HepG2 (cell line): Measurements from ENCODE around the gene TPX2. TPM values are rescaled to one million over a fixed set of nuclear protein-coding genes. Genes with fewer than 3 reads are reported as not detected.

ENCODE experiments used
- ARNTL ChIP-seq: sonication (generic); formaldehyde crosslinking; IDR thresholded peaks from 2 replicates; pipeline ENCODE4 v1.4.0; 2020; ENCODE audit warnings: mild to moderate bottlenecking, missing genetic modification reagents
- ATM ChIP-seq: fragments of 450-650 bp; IDR thresholded peaks from 2 replicates; pipeline ENCODE4 v1.7.1; 2017; ENCODE audit warnings: mild to moderate bottlenecking, borderline replicate concordance
- EED ChIP-seq: sonication (generic); formaldehyde crosslinking; IDR thresholded peaks from 2 replicates; pipeline ENCODE4 v1.5.0; 2020; ENCODE audit warnings: mild to moderate bottlenecking, missing genetic modification reagents
- ETV6 ChIP-seq: sonication (generic); formaldehyde crosslinking; conservative IDR thresholded peaks from 2 replicates; pipeline ENCODE4 v1.4.0; 2020; ENCODE audit warnings: missing genetic modification reagents
- FOXP1 ChIP-seq, 2 experiments: fragments of 450-650 bp in 1 of 2; IDR thresholded peaks; 2 replicates each; pipeline ENCODE4 v1.6.1; 2017 to 2018; ENCODE audit warnings: antibody characterized with exemption in 1 of 2
- HNRNPUL1 ChIP-seq: fragments of 200-400 bp; formaldehyde crosslinking; IDR thresholded peaks from 2 replicates; pipeline ENCODE4 v1.6.1; 2017; ENCODE audit warnings: low read depth, mild to moderate bottlenecking, low read length, moderate library complexity
- KLF16 ChIP-seq, 2 experiments: sonication (generic) in 1 of 2; formaldehyde crosslinking in 1 of 2; IDR thresholded peaks; 2 replicates each; pipeline versions ENCODE4 v1.6.1 to v1.8.0; 2016 to 2023; ENCODE audit warnings: missing genetic modification reagents in 2 of 2, missing compliant biosample characterization in 1 of 2
- MAFG ChIP-seq: sonication (generic); formaldehyde crosslinking; IDR thresholded peaks from 2 replicates; pipeline ENCODE4 v1.5.1; 2020; ENCODE audit warnings: mild to moderate bottlenecking, missing genetic modification reagents
- MXD1 ChIP-seq: sonication (generic); formaldehyde crosslinking; IDR thresholded peaks from 2 replicates; pipeline ENCODE4 v1.4.0; 2020; ENCODE audit warnings: mild to moderate bottlenecking, missing genetic modification reagents
- NFYC ChIP-seq: IDR thresholded peaks from 2 replicates; pipeline ENCODE4 v1.6.1; 2016; ENCODE audit warnings: missing genetic modification reagents, missing compliant biosample characterization
- PPARG ChIP-seq: conservative IDR thresholded peaks from 2 replicates; pipeline ENCODE4 v1.6.1; 2016; ENCODE audit warnings: missing biosample characterization, missing genetic modification reagents
- REPIN1 ChIP-seq: sonication (generic); formaldehyde crosslinking; IDR thresholded peaks from 2 replicates; pipeline ENCODE4 v1.8.0; 2022; ENCODE audit warnings: missing genetic modification reagents, low read depth, mild to moderate bottlenecking, borderline replicate concordance
- RXRA ChIP-seq: sonication (generic); formaldehyde crosslinking; IDR thresholded peaks from 2 replicates; pipeline ENCODE4 v1.5.1; 2020; ENCODE audit warnings: missing genetic modification reagents
- SRSF9 ChIP-seq: fragments of 200-400 bp; formaldehyde crosslinking; IDR thresholded peaks from 2 replicates; pipeline ENCODE4 v1.6.1; 2018; ENCODE audit warnings: borderline replicate concordance, mild to moderate bottlenecking, low read depth, low read length; ENCODE audit not compliant: insufficient read depth, poor library complexity, severe bottlenecking
- ZNF263 ChIP-seq: sonication (generic); formaldehyde crosslinking; IDR thresholded peaks from 2 replicates; pipeline ENCODE4 v1.4.0; 2020; ENCODE audit warnings: missing genetic modification reagents
- ZNF275 ChIP-seq: sonication (generic); formaldehyde crosslinking; IDR thresholded peaks from 2 replicates; pipeline ENCODE4 v1.8.0; 2022; ENCODE audit warnings: missing genetic modification reagents, mild to moderate bottlenecking, inconsistent platforms, borderline replicate concordance
- ZNF563 ChIP-seq: sonication (generic); formaldehyde crosslinking; IDR thresholded peaks from 2 replicates; pipeline ENCODE4 v1.8.0; 2022; ENCODE audit warnings: mild to moderate bottlenecking, moderate library complexity, missing genetic modification reagents
- ZNF574 ChIP-seq: sonication (generic); formaldehyde crosslinking; IDR thresholded peaks from 2 replicates; pipeline ENCODE4 v1.4.0; 2020; ENCODE audit warnings: missing genetic modification reagents
- ZNF615 ChIP-seq: sonication (generic); formaldehyde crosslinking; IDR thresholded peaks from 2 replicates; pipeline ENCODE4 v1.5.0; 2020; ENCODE audit warnings: mild to moderate bottlenecking, missing genetic modification reagents, borderline replicate concordance
- ZNF816 ChIP-seq: sonication (generic); formaldehyde crosslinking; IDR thresholded peaks from 2 replicates; pipeline ENCODE4 v1.8.0; 2022; ENCODE audit warnings: missing genetic modification reagents, mild to moderate bottlenecking, borderline replicate concordance
- polyA plus RNA-seq, 8 experiments: library from polyadenylated mRNA; depleted of rRNA in 3 of 8; stranded (reverse) in 7 of 8; unstranded in 1 of 8; fragments of >200 nt; fragmentation: Illumina TruSeq in 4 of 8; extraction: Trizol in 4 of 8; gene quantifications; 2 replicates each; pipeline versions ENCODE4 v1.2.1 to v1.2.3, GENCODE V29; 2011 to 2016; ENCODE audit warnings: low read depth in 4 of 8, missing spikeins in 1 of 8, mixed read lengths in 1 of 8; ENCODE audit not compliant: insufficient read depth in 1 of 8
- total RNA-seq, 5 experiments: library from RNA; depleted of rRNA; stranded (reverse); fragments of >200 nt; fragmentation: Illumina TruSeq; extraction: Trizol; gene quantifications; 2 replicates each; pipeline ENCODE4 v1.2.3, GENCODE V29; 2016; ENCODE audit warnings: low read depth in 1 of 5
- TF ChIP-seq, protein P1 (sequence below): sonication (generic); formaldehyde crosslinking; IDR thresholded peaks from 2 replicates; pipeline ENCODE4 v1.4.0; 2020; ENCODE audit warnings: mild to moderate bottlenecking, missing genetic modification reagents

Gene TPX2
- total and polyA plus RNA-seq, 2 of the 13 experiments (the other 11 are each of a cell fraction or from before 2014, with no cell fraction given) = 34.3 to 124 TPM

DNA sequence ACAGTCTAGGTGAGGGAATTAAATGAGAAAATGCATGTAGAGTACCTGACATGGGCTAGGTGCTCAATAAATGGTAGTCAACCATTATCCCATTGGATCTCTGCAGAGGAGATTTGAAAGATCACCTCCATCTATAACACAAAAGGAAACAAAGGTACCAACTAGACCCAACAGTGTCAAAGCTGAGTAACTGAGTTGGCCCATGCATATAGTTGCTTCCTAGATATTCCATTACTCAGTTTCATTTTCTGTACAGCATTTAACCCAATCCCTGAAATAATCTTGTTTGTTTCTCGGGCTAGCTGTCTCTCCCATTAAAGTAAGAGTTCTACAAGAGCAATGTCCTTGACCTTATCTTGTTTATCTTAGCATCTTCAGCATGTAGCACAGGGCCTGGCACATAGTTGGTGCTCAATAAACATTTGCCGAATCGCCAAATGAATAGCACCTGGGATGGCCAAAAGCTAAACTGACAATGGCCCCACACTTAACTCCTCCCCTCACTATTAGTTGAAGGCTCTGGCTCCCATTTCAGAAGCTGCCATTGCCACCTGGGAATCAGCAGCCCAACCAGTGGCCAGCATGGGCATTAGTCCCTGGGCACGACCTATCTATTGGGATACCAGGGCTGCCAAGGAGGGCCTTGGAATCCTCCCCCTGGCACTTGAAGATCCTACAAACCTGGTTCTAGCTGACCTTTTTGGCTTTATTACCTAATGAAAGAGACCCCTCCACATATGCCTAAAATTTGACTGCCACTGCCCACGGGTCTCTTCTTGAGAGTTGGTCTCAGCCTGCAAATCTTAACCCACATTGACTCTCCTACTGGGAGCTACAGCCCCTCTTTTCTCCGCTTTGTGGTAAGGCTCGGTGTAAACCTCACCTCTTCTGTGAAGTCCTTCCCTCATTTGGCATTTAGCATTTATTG, 39.0 kb upstream of the TPX2 start (continued):
- TF ChIP-seq ZNF275 (CRISPR knock-in tag) = no peak
- TF ChIP-seq SRSF9 = no peak
- no peak for TF ChIP-seq FOXP1 (IDR thresholded peaks at IDR 0.05)
- TF ChIP-seq FOXP1 (CRISPR knock-in tag; IDR thresholded peaks at IDR 0.05) = peak; percentile 27; the same call in 1 of the 2 replicates
- TF ChIP-seq ZNF563 = no peak
- no peak for TF ChIP-seq ZNF574 (CRISPR knock-in tag)
- TF ChIP-seq ARNTL = 0 out of 2 replicates have a peak, but pooled peaks have one; percentile 13
- TF ChIP-seq REPIN1 = no peak
- no peak for TF ChIP-seq PPARG (CRISPR knock-in tag)
- no peak for TF ChIP-seq KLF16 (CRISPR knock-in tag; IDR thresholded peaks at IDR 0.05)
- no peak for TF ChIP-seq ATM
- TF ChIP-seq ZNF615 (CRISPR knock-in tag) = no peak
- TF ChIP-seq MXD1 (CRISPR knock-in tag) = no peak
- no peak for TF ChIP-seq MAFG (CRISPR knock-in tag)
- no peak for TF ChIP-seq ZNF263 (CRISPR knock-in tag)
- no peak for TF ChIP-seq HNRNPUL1
- no peak for TF ChIP-seq EED
- no peak for TF ChIP-seq RXRA
- TF ChIP-seq, protein P1, sequence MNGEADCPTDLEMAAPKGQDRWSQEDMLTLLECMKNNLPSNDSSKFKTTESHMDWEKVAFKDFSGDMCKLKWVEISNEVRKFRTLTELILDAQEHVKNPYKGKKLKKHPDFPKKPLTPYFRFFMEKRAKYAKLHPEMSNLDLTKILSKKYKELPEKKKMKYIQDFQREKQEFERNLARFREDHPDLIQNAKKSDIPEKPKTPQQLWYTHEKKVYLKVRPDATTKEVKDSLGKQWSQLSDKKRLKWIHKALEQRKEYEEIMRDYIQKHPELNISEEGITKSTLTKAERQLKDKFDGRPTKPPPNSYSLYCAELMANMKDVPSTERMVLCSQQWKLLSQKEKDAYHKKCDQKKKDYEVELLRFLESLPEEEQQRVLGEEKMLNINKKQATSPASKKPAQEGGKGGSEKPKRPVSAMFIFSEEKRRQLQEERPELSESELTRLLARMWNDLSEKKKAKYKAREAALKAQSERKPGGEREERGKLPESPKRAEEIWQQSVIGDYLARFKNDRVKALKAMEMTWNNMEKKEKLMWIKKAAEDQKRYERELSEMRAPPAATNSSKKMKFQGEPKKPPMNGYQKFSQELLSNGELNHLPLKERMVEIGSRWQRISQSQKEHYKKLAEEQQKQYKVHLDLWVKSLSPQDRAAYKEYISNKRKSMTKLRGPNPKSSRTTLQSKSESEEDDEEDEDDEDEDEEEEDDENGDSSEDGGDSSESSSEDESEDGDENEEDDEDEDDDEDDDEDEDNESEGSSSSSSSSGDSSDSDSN (CRISPR knock-in tag) = no peak
- no peak for TF ChIP-seq ETV6 (CRISPR knock-in tag)
- no peak for TF ChIP-seq ZNF816 (CRISPR knock-in tag)
- TF ChIP-seq NFYC = no peak
